ENCODE data around the gene CLDN6. TPM values are rescaled to one million over a fixed set of nuclear protein-coding genes. Genes with fewer than 3 reads are reported as not detected.

The CLDN6 gene
- total and polyA plus RNA-seq, 2 of the 13 experiments (the other 11 are each of a cell fraction or from before 2014, with no cell fraction given) = 5.9 to 7.6 TPM

GRCh38 chr16:2980227-2981176 lies 37.5 kb downstream of the CLDN6 start, which contains the start of gene PKMYT1 (continued):
- no peak for TF ChIP-seq AFF4 (CRISPR knock-in tag; IDR thresholded peaks at IDR 0.05)
- TF ChIP-seq NFATC3 (CRISPR knock-in tag; IDR thresholded peaks at IDR 0.05) = no peak
- TF ChIP-seq ZFYVE20 (CRISPR knock-in tag; IDR thresholded peaks at IDR 0.05; ENCODE audit: borderline replicate concordance, low read depth) = 0 out of 2 replicates have a peak, but pooled peaks have one; percentile 15
- no peak for TF ChIP-seq ZBTB44 (CRISPR knock-in tag; IDR thresholded peaks at IDR 0.05)
- TF ChIP-seq ZSCAN20 (CRISPR knock-in tag; IDR thresholded peaks at IDR 0.05; ENCODE audit: borderline replicate concordance) = peak; percentile 34; the same call in 1 of the 2 replicates
- TF ChIP-seq MIER2 (CRISPR knock-in tag; IDR thresholded peaks at IDR 0.05) = 0 out of 2 replicates have a peak, but pooled peaks have one; percentile 8
- 0 out of 2 replicates have a peak, but pooled peaks have one; percentile 76 for TF ChIP-seq CREB3 (CRISPR knock-in tag; IDR thresholded peaks at IDR 0.05)
- TF ChIP-seq DNMT1 (CRISPR knock-in tag; IDR thresholded peaks at IDR 0.05) = peak; percentile 86; the same call in 1 of the 2 replicates
- no peak for TF ChIP-seq RARA (CRISPR knock-in tag; IDR thresholded peaks at IDR 0.05)
- no peak for TF ChIP-seq ZNF629 (CRISPR knock-in tag; conservative IDR thresholded peaks at IDR 0.05)
- no peak for TF ChIP-seq ZNF672 (CRISPR knock-in tag; IDR thresholded peaks at IDR 0.05)
- 0 out of 2 replicates have a peak, but pooled peaks have one; percentile 8 for TF ChIP-seq KDM3A (CRISPR knock-in tag; IDR thresholded peaks at IDR 0.05; ENCODE audit: low read depth)
- TF ChIP-seq ARID4A (CRISPR knock-in tag; IDR thresholded peaks at IDR 0.05; ENCODE audit: borderline replicate concordance) = peak; percentile 95
- 0 out of 2 replicates have a peak, but pooled peaks have one; percentile 53 for TF ChIP-seq SRY (CRISPR knock-in tag; IDR thresholded peaks at IDR 0.05)
- TF ChIP-seq KMT2A (CRISPR knock-in tag; IDR thresholded peaks at IDR 0.05) = peak; percentile 6; the same call in 1 of the 2 replicates
- TF ChIP-seq WIZ (CRISPR knock-in tag; IDR thresholded peaks at IDR 0.05) = no peak; the same call in 1 of the 2 replicates
- TF ChIP-seq NCOR1 (IDR thresholded peaks at IDR 0.05; ENCODE audit: borderline replicate concordance, low read length) = no peak
- TF ChIP-seq ZNF550 (CRISPR knock-in tag; IDR thresholded peaks at IDR 0.05; ENCODE audit: borderline replicate concordance) = no peak
